GM21786 (cell line): ENCODE data around the gene ALB.

ENCODE experiments used
- ATAC-seq: cut with Tn5 transposase; IDR thresholded peaks from one replicate; pipeline ENCODE4 v1.9.1; 2021; ENCODE audit not compliant: unreplicated experiment

ALB gene

DNA sequence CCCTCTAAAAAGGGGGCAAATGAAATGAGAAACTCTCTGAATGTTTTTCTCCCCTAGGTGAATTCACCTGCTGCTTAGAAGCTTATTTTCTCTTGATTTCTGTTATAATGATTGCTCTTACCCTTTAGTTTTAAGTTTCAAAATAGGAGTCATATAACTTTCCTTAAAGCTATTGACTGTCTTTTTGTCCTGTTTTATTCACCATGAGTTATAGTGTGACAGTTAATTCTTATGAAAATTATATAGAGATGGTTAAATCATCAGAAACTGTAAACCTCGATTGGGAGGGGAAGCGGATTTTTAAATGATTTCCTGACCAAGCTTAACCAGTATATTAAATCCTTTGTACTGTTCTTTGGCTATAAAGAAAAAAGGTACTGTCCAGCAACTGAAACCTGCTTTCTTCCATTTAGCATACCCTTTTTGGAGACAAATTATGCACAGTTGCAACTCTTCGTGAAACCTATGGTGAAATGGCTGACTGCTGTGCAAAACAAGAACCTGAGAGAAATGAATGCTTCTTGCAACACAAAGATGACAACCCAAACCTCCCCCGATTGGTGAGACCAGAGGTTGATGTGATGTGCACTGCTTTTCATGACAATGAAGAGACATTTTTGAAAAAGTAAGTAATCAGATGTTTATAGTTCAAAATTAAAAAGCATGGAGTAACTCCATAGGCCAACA is 4.2 kb downstream of the ALB start:
- ATAC-seq: no peak

DNA sequence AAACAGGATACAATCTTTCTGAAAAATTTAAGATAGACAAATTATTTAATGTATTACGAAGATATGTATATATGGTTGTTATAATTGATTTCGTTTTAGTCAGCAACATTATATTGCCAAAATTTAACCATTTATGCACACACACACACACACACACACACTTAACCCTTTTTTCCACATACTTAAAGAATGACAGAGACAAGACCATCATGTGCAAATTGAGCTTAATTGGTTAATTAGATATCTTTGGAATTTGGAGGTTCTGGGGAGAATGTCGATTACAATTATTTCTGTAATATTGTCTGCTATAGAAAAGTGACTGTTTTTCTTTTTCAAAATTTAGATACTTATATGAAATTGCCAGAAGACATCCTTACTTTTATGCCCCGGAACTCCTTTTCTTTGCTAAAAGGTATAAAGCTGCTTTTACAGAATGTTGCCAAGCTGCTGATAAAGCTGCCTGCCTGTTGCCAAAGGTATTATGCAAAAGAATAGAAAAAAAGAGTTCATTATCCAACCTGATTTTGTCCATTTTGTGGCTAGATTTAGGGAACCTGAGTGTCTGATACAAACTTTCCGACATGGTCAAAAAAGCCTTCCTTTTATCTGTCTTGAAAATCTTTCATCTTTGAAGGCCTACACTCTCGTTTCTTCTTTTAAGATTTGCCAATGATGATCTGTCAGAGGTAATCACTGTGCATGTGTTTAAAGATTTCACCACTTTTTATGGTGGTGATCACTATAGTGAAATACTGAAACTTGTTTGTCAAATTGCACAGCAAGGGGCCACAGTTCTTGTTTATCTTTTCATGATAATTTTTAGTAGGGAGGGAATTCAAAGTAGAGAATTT is 5.2 kb downstream of the ALB start:
- no peak for ATAC-seq

DNA sequence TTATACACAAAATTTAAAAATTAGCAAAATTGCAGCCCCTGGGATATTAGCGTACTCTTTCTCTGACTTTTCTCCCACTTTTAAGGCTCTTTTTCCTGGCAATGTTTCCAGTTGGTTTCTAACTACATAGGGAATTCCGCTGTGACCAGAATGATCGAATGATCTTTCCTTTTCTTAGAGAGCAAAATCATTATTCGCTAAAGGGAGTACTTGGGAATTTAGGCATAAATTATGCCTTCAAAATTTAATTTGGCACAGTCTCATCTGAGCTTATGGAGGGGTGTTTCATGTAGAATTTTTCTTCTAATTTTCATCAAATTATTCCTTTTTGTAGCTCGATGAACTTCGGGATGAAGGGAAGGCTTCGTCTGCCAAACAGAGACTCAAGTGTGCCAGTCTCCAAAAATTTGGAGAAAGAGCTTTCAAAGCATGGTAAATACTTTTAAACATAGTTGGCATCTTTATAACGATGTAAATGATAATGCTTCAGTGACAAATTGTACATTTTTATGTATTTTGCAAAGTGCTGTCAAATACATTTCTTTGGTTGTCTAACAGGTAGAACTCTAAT is 6.0 kb downstream of the ALB start:
- no peak for ATAC-seq

GRCh38 chr4:73410916-73411730 is 7.0 kb downstream of the ALB start:
- no peak for ATAC-seq

DNA sequence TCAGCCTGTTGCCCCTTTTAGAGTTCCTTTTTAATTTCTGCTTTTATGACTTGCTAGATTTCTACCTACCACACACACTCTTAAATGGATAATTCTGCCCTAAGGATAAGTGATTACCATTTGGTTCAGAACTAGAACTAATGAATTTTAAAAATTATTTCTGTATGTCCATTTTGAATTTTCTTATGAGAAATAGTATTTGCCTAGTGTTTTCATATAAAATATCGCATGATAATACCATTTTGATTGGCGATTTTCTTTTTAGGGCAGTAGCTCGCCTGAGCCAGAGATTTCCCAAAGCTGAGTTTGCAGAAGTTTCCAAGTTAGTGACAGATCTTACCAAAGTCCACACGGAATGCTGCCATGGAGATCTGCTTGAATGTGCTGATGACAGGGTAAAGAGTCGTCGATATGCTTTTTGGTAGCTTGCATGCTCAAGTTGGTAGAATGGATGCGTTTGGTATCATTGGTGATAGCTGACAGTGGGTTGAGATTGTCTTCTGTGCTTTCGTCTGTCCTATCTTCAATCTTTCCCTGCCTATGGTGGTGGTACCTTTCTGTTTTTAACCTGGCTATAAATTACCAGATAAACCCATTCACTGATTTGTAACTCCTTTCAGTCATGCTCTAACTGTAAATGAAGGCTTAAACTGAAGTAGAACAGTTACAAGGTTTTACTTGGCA is 7.8 kb downstream of the ALB start:
- no peak for ATAC-seq

DNA sequence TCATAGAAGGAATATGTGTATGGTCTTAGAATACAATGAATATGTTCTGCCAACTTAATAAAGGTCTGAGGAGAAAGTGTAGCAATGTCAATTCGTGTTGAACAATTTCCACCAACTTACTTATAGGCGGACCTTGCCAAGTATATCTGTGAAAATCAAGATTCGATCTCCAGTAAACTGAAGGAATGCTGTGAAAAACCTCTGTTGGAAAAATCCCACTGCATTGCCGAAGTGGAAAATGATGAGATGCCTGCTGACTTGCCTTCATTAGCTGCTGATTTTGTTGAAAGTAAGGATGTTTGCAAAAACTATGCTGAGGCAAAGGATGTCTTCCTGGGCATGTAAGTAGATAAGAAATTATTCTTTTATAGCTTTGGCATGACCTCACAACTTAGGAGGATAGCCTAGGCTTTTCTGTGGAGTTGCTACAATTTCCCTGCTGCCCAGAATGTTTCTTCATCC is 9.2 kb downstream of the ALB start:
- no peak for ATAC-seq

- no peak for ATAC-seq
Observed at GRCh38 chr4:73414936-73415271, 10.8 kb downstream of the ALB start.

GRCh38 chr4:73415807-73416238 is 11.7 kb downstream of the ALB start:
- ATAC-seq: no peak

- no peak for ATAC-seq
Observed at GRCh38 chr4:73416423-73417087, 12.5 kb downstream of the ALB start.

GRCh38 chr4:73417342-73417741 is 13.3 kb downstream of the ALB start:
- ATAC-seq: no peak

DNA sequence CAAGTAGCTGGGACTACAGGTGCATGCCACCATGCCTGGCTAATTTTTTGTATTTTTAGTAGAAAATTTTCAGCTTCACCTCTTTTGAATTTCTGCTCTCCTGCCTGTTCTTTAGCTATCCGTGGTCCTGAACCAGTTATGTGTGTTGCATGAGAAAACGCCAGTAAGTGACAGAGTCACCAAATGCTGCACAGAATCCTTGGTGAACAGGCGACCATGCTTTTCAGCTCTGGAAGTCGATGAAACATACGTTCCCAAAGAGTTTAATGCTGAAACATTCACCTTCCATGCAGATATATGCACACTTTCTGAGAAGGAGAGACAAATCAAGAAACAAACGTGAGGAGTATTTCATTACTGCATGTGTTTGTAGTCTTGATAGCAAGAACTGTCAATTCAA is 13.9 kb downstream of the ALB start:
- no peak for ATAC-seq

GRCh38 chr4:73418677-73419076 is 14.6 kb downstream of the ALB start:
- ATAC-seq: no peak

GRCh38 chr4:73419106-73420038 is 15.3 kb downstream of the ALB start:
- no peak for ATAC-seq

DNA sequence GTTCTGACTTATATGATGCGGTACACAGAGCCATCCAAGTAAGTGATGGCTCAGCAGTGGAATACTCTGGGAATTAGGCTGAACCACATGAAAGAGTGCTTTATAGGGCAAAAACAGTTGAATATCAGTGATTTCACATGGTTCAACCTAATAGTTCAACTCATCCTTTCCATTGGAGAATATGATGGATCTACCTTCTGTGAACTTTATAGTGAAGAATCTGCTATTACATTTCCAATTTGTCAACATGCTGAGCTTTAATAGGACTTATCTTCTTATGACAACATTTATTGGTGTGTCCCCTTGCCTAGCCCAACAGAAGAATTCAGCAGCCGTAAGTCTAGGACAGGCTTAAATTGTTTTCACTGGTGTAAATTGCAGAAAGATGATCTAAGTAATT is 16.5 kb downstream of the ALB start:
- no peak for ATAC-seq

DNA sequence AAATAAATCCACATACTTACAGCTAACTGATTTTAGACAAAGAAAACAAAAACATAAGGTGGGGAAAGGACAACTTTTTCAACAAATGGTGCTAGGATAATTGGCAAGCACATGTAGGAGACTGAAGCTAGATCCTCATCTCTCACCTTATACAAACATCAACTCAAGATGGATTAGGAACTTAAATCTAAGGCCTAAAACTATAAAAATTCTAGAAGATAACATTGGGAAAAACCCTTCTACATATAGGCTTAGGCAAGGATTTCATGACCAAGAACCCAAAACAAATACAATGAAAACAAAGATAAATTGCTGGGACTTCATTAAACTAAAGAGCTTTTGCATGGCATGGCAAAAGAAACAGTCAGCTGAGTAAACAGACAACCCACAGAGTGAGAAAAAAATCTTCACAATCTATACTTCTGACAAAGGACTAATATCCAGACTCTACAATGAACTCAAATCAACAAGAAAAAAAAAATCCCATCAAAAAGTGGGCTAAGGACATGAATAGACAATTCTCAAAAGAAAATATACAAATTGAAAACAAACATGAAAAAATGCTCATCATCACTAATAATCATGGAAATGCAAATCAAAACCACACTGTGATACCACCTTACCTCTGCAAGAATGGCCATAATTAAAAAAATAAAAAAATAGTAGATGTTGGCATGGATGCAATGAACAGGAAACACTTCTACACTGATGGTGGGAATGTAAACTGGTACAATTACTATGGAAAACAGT is 17.8 kb downstream of the ALB start:
- ATAC-seq: no peak

DNA sequence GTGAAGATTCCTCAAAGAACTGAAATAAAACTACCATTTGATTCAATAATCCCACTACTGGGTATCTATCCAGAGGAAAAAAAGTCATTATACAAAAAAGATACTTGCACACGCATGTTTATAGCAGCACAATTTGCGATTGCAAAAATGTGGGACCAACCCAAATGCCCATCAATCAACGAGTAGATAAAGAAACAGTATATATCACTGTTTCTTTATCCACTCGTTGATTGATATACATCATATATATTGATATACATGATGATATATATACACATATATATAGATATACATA is 18.3 kb downstream of the ALB start:
- no peak for ATAC-seq

DNA sequence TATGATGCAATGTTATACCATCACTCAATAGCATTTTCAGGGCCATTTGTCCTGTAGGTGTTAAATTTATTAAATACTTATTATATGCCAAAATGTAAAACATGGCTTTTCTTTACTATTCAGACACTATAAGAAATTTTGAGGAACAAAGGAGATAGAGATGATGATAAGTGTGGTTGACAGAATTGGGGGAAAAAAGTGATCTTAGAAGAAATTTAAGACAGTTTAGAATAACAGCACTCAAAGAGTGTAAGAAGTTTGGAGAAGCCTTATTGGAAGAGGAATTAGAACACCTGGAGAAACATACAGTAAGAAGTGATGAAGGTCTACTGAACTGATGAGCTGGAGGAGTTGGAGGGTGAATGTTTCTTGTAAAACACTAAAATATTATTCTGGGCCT is 19.1 kb downstream of the ALB start:
- ATAC-seq: no peak

GRCh38 chr4:73426666-73427065 is 22.6 kb downstream of the ALB start:
- no peak for ATAC-seq

DNA sequence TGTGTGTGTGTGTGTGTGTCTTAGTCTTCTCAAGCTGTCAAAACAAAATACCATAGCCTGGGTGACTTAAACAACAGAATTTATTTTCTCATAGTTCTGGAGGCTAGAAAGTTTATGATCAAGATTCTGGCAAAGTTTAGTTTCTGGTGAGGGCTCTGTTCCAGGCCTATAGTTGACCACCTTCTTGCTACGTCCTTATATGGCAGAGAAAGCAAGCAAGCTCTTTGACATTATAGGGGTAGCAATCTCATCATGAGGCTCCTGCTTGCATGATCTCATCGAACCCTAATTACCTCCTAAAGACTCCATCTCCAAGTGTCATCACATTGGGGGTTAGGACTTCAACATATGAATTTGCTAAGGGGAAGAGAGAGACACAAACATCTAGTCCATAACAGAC is 25.0 kb downstream of the ALB start:
- ATAC-seq: no peak
